Subcutaneous preadipocyte (primary cell): ENCODE measurements around the gene USP35. TPM values are rescaled to one million over a fixed set of nuclear protein-coding genes. Genes with fewer than 3 reads are reported as not detected.

ENCODE experiments used
- total RNA-seq: library from RNA; depleted of rRNA; stranded (reverse); fragments of >200 nt; gene quantifications from 2 replicates; pipeline ENCODE4 v1.2.3, GENCODE V29; 2012

The USP35 gene, protein sequence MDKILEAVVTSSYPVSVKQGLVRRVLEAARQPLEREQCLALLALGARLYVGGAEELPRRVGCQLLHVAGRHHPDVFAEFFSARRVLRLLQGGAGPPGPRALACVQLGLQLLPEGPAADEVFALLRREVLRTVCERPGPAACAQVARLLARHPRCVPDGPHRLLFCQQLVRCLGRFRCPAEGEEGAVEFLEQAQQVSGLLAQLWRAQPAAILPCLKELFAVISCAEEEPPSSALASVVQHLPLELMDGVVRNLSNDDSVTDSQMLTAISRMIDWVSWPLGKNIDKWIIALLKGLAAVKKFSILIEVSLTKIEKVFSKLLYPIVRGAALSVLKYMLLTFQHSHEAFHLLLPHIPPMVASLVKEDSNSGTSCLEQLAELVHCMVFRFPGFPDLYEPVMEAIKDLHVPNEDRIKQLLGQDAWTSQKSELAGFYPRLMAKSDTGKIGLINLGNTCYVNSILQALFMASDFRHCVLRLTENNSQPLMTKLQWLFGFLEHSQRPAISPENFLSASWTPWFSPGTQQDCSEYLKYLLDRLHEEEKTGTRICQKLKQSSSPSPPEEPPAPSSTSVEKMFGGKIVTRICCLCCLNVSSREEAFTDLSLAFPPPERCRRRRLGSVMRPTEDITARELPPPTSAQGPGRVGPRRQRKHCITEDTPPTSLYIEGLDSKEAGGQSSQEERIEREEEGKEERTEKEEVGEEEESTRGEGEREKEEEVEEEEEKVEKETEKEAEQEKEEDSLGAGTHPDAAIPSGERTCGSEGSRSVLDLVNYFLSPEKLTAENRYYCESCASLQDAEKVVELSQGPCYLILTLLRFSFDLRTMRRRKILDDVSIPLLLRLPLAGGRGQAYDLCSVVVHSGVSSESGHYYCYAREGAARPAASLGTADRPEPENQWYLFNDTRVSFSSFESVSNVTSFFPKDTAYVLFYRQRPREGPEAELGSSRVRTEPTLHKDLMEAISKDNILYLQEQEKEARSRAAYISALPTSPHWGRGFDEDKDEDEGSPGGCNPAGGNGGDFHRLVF
- total RNA-seq = 9.0 and 11.4 TPM in 2 replicates

DNA sequence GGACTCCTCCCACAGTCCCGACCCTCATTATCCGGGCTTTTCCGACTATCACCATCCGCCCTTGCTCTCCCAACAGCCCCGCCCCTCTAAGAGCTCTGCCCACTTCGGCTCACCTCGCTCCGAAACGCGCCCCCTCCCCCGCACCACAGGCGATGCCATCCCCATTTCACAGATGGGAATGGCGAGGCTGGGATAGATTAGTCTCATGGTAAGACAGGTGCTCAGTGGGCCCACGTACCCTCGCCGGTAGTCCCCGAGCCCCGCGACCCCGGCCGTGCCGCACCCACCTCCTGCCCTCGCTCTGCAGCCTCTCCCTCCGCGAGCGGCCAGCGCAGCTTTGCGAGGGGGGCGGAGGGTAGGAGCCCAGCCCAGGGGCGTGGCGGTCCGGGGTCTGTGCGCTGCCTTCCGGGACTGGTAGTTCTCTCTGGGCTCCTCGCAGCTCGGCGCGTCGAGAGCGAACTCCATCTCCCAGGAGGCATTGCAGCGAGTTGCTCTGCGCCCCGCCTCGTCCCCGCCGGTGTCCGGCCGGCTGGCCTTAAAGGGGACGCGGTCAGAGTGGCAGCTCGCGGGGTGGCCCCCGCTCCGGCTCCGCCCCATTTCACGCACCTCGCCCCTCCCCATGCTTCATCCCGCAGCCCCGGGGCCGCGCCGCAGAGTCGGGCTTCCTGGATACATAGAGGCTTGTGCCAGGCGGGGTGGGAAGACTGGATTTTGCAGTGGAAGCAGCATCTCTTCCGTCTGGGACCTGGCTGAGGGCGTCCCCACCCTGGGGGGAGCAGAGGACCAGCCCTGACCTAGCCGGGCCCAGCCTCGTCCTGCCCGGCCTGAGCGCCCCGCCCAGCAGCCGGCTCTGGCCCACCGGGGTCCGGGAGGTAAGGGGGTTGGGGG, at the start of gene USP35, which contains the start of gene KCTD21:
Gene USP35, plus strand, starts transcription at position 634 of the 888 bp plus-strand sequence. CDS start 7,327 bp downstream, outside the sequence.
Gene KCTD21, minus strand, starts transcription at position 341 of the 888 bp plus-strand sequence. CDS start 14,072 bp downstream, outside the sequence.

DNA sequence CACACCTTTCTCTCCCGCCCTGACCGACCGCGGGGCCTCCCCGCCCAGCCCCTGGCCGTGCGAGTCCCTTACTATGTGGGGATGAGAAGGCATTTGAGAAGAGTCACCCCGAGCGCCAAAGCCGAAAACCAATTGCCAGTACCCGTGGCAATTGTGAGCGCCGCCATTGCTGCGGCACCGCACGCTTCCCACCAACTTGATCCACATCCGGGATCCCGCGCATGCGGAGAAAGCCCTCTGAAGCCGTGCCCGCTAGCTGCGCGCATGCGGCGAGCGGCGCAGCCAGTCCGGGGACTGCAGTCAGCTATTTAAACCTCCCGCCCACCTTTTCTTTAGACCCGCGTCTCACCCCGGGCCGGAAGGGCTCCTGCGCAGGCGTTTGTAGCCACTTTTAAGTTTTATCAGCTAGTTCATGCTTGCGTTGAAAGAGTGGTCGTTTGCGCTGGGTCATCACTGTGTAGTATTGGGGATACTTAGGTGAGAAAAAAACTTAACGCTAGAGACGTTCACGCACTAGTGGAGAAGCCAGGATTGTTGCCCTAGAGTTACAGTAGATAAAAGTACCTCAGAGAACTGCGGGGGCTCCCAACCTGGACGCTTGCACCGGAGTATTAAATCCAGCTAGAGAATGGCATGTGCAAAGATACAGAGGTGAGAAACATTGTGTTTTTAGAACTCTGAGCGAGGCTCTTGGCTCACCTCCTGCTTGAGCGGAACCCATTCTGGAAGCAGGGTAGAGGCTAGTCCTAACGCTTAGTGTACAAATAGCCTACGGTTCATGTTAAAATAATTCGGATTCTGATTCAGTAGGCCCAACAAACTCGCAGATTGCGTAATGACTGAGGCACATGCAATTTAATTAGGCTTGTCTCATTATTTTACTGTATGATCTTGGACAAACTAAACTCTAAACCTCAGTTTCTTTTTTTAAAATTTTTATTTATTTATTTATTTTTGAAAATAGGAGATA, 49.0 kb upstream of the USP35 start, which contains the start of gene ALG8:
Gene ALG8, minus strand, starts transcription at position 205 of the 970 bp plus-strand sequence. Its CDS starts 38 bp downstream, at position 167.

Other genes starting within 250 kb of the USP35 start
- 31.6 and 36.6 TPM in 2 replicates for gene INTS4, start 194.3 kb upstream of the USP35 start, total RNA-seq
- gene KCTD14, start 165.6 kb upstream of the USP35 start, total RNA-seq = 1.5 and 1.8 TPM in 2 replicates
- gene THRSP, start 125.1 kb upstream of the USP35 start, total RNA-seq = not detected in 2 replicates
- gene NDUFC2, start 109.1 kb upstream of the USP35 start, total RNA-seq = 115 and 124 TPM in 2 replicates
- 49.9 and 51.1 TPM in 2 replicates for gene ALG8, start 49.3 kb upstream of the USP35 start, total RNA-seq
- gene KCTD21, start 293 bp upstream of the USP35 start, total RNA-seq = 9.2 and 9.4 TPM in 2 replicates
- 6.1 and 10.7 TPM in 2 replicates for gene GAB2, start 228.9 kb downstream of the USP35 start, total RNA-seq